NAMALWA (cell line): ENCODE data around the gene TMEM217.
"Not testable (repeated sequence)": the region's sequence is repeated elsewhere in the genome, so short reads cannot be mapped to it uniquely, and the experiment has no call there.

Experiments
- DNase-seq: peaks from one replicate; pipeline ENCODE4 v3.0.0-alpha.2; 2015; ENCODE audit warnings: low spot score

The TMEM217 gene

GRCh38 chr6:37257634-37258404 lies at the start of gene TMEM217, which contains the start of gene TBC1D22B:
TSS of gene TMEM217 (minus strand) at chr6:37258144. CDS start at chr6:37219030, 39,114 bp downstream.
TSS of gene TBC1D22B (plus strand) at chr6:37257772. CDS start at chr6:37257918, 146 bp downstream.
- DNase-seq: peak; percentile 96

- not testable (repeated sequence) for DNase-seq
Measured at GRCh38 chr6:37307484-37307883, 49.5 kb upstream of the TMEM217 start.

DNA sequence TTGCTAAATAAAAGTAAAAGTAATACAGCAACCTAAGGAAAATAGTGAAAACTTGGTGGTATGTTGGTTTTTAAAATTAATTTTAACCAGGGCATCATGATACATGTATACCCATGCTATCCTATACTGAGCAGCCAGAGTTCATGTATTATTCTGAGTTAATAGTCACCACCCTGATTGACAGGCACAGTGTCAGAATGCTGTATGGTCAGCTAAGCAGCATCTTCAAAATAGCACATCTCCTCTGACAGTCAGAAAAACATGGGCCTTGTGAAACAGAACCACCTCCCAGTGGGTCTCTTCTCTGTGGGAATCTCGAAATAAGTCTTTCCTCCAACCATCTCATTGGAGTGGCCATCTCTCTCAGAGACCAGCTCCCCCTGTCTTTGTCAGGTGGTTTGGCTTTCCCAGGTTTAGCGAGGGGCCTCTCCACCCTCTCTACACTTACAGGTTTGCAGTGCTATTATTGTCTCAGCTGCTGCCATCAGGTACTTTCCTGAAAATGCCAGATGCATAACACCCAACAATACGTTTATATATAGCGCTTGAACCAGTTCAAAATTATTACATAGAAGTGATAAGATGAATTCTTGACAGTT lies 48.8 kb upstream of the TMEM217 start:
- no peak for DNase-seq

DNA sequence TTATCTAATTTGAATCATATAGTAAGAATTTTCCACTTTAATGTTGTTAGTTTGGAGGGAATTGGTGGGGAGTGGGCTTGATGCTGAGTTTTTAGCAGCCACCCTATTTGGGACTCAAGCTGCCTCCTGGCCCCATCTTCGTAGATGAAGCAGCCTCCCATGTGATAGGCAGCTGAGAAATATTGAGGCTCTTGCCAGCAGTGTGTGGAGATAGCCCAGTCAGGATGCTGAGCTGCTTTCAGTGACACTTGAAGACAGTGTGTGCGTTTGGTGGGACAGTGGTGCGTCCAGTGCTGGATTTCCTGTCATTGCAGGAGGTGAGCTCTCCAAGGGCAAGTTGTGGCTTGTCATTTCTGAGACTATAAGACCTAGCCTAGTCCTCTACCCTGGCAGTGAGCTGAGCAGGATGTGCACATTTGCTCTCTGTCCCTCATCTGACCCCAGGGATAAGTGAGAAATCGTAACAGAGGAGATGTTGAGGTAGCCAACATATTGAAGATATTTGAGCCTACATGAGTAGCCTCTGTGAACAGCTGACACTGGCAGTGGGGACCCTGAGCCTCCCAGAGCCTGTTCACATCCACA lies 48.0 kb upstream of the TMEM217 start:
- no peak for DNase-seq

DNA sequence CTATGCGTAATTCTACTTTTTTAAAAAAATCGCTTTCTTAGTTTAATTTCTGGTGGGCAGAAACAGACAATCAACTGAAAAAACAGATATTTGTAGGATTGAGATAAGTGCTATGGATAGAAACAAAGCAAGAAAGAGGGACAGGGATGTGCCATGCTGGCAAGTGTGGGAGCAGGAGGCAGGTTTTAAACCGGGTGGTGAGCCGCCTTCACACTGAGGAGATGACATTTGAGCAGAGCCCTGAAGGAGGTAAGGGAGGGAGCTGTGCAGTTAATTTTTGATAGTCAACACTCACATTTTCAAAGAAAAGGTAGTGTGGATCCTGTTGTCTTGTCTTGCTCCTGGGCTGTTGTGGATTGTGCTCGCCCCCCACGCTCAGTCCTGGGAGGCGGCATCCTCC lies 46.8 kb upstream of the TMEM217 start:
- no peak for DNase-seq

GRCh38 chr6:37303891-37304503 lies 46.1 kb upstream of the TMEM217 start:
- DNase-seq: peak; percentile 64

DNA sequence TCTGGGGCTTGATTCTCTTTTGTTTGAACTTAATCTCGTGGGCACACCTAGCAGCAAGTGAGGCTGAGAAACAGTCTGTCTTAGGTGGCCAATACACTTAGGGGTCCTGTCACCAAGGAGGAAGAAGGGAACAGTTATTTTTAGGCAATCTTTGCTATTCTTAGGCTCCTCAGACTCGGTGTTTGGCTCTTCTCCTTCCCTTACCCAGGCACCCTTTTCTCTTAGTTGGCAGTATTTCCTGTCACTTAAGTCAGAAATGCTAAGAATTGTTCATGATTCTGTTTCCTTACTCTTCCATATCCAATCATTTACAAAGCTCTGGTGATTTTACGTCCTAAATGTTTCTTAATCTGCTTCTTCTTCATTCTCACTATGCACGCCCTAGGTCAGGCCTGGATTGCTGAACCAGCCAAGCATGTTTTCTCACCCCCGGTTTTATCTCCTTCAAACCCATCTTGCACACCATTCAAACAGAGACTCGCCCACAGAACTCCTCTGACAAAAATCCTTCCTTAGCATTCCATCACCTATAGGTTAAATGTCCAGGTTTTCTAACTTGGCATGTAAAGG lies 45.2 kb upstream of the TMEM217 start:
- no peak for DNase-seq

DNA sequence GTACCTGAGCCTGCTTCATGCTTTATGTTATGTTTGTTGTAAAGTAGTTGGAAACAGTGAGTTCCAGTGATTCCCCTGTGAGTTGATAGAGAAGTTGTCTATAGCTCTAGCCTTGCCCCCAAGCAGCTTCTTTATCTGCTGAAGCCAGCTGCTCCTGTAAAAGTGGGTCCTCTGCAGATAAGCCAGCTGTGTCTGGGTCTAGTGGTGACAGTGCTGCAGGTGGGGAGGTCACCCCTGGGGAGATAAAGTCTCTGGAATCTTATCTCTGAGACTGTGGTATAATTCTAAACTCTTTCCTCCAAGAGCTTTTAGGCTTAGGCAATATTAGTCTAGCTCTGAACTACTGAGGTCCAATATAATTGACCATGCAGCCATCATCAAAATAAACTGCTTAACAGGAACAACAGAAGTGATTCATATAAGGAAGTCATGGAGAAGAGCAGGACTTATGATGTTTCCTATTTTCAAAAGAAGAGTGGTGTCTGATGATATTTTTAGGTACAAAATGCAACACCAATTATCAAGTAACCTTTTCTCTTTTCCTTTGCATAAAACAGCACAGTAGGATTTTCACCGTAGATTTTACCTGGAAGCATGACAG lies 44.2 kb upstream of the TMEM217 start:
- no peak for DNase-seq

GRCh38 chr6:37299990-37300389 lies 42.0 kb upstream of the TMEM217 start:
- no peak for DNase-seq

- DNase-seq: no peak
Measured at GRCh38 chr6:37298958-37299357, 41.0 kb upstream of the TMEM217 start.

DNA sequence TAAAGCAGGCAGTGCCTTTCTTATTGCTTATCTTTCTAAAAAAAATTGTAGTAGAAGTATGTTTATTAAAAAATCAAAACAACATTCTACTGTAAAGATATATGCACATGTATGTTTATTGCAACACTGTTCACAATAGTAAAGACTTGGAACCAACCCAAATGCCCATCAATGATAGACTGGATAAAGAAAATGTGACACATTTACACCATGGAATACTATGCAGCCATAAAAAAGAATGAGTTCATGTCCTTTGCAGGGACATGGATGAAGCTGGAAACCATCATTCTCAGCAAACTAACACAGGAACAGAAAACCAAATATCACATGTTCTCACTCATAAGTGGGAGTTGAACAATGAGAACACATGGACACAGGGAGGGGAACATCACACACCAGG lies 39.7 kb upstream of the TMEM217 start:
- not testable (repeated sequence) for DNase-seq

GRCh38 chr6:37293426-37293825 lies 35.5 kb upstream of the TMEM217 start:
- DNase-seq: no peak

- no peak for DNase-seq
Measured at GRCh38 chr6:37289931-37290330, 32.0 kb upstream of the TMEM217 start.

DNA sequence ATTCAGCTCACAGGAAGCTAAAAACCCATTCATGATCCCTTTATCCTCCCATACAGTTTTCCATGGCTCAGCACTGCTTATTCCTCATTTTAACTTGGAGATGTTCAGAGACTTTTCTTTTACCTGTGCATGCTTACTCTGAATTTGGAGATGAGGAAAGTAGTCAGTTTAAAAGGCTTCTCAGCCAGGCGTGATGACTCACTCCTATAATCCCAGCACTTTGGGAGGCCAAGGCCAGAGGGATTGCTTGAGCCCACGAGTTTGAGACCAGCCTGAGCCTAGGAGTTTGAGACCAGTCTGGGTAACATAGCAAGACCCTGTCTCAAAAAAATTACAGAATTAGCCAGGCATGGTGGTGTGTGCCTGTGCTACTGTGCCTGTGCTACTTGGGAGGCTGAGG lies 30.3 kb upstream of the TMEM217 start:
- no peak for DNase-seq

GRCh38 chr6:37287519-37288157 lies 29.7 kb upstream of the TMEM217 start:
- DNase-seq: no peak

DNA sequence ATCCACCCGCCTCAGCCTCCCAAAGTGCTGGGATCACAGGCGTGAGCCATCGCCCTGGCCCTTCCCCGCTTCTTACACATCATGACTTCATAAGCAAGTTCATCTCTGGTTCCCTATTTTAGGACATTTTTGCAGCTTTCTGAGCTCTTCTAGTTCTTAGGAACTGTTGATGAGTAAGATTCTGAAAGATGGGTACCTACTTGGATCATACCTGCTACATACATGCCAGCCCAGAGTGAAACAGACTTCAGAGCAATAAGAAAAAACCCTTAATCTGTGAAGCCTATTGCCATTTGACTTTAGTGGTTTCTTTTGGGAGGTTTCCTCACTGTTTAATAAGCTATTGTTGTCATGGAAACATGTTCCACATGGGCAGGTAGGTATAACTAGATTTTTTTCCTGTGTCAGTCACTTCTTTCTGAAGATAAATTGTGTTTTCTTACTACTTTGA lies 27.9 kb upstream of the TMEM217 start:
- DNase-seq: peak; percentile 41

DNA sequence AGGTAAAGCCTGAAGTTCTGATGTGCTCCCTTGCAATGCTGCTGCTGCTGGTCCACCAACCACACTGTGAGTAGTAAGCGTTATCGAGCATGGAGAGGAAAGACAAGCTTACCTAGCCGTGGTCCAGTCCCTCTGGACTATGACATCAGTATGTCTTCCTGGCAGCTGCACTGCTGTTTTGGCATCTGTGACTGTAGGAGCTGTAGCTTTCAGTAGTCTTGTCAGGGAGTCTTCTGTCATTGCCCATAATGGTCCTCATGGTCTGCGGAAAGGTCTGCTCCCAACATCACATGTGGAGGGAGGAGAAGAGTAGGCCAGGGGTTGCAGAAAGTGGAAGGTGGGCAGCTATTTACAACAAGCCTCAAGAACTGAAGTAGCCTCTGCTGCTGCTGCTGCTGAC lies 26.8 kb upstream of the TMEM217 start:
- DNase-seq: no peak

DNA sequence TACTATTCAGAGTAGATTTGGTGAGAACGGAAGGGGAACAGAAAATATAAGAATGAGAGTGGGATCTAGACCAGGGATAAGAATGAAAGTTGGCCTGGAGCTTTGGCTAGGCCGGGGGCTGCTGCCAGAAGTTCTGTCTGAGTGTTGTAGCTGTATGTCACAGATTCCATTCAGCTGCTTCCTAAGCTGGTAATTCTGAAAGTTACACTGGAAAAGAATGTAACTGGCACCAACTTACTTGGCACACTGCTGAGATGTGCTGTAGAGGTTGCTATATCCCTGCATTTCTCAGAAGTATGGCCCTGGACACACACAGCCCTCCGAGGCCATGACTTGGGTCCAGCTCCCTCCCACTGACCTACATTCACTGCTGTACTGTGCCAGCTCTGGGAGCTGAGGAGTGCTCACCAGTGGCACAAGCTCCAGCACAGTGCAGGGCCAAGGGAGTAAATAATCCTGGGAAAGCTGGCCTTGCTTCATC lies 25.8 kb upstream of the TMEM217 start:
- DNase-seq: no peak

DNA sequence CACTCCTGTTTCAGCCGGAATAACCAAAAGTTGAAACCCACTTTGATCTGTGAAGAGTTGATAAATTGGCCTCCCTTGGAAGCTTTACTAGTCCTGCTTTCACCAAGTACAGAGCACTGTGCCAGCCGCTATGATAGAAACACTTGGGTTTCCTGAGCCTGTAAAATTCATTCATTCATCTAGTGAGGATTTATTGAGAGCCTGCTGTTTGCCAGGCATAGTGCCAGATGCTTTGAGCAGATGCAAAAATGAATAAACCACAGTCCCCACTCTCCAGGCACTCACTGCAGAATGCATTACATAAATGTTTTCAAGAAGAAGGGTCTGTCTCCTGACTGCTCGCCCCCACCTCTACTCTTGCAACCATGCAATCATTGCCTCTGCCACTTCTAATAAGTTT lies 25.3 kb upstream of the TMEM217 start:
- no peak for DNase-seq

DNA sequence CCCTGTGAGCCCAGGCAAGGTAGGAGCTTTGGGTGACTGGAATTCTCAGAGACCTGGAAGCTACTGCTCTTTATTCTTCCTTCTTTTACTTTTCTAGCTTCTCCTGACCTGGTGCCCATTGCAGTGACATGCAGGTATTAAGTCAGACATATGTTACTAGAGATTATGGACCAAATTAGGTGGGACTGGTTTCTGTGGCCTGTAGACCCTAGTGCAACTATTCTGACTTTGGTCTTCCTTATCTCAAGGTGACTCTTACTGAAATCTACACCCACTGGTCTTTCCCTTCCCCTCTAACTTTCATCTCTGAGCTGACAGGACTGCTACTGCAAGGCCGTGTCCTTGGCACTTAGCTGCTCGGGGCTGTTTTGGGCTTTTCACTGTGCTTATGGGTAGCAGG lies 24.4 kb upstream of the TMEM217 start:
- no peak for DNase-seq

DNA sequence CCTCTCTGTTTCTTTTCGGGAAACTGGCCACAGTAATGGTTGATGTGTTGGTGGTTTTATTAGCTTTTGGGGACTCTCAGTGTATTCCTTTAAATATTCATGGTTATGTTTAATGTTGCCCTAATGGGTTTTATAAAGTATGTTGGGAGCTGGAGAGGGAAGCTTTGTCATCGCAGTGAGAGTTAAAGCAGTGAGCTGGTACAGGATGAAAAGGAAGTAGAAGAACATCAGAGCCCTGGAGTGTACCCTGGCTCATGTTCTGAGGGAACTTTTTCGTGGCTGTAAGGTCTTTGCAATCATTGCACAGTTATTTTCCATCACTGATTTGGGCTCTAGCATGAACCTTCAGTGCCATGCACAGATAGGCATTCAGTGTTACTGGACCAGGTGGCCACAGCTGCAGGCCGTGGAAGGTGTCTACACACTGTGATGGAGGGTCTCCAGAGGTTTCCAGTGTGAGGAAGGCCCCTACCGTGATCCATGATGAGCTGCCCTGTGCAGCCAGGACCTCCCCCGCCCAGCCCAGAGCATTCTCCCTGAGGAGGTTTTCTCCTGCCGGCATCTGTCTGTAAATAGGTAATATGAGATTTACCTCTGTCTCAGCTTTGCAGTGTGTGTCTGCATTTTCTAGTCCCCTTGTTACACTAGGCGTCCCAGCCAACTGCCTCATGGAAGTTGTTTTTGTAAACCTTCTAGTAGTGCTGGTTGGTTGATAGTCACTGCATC lies 22.4 kb upstream of the TMEM217 start:
- no peak for DNase-seq
